Esophagus squamous epithelium (tissue), 5 donors: ENCODE data around the gene SOX15. TPM values are rescaled to one million over a fixed set of nuclear protein-coding genes. Genes with fewer than 3 reads are reported as not detected.

ENCODE experiments used
- DNase-seq: peaks from one replicate; lab custom pipeline; 2025; lab: John Stamatoyannopoulos, UW
- H3K27ac ChIP-seq, 4 donors: fragments of 200-600 bp; sonication (generic); one replicate each; pipeline ENCODE4 v1.5.1; 2016 to 2019; ENCODE audit warnings: mild to moderate bottlenecking in 1 of 4
- H3K27me3 ChIP-seq, 4 donors: fragments of 200-600 bp; sonication (generic); 1 replicate in 3 of 4; 2 replicates in 1 of 4; pipeline versions ENCODE4 v1.5.1 to v1.6.0; 2017 to 2021; ENCODE audit warnings: antibody characterized with exemption in 1 of 4
- H3K36me3 ChIP-seq, 3 donors: fragments of 200-600 bp; sonication (generic); one replicate each; pipeline ENCODE4 v1.5.1; 2016 to 2019
- H3K4me1 ChIP-seq, 3 donors: fragments of 200-600 bp; sonication (generic); one replicate each; pipeline ENCODE4 v1.5.1; 2017 to 2019
- H3K4me3 ChIP-seq, 4 donors: fragments of 200-600 bp; sonication (generic); 1 replicate in 3 of 4; 2 replicates in 1 of 4; pipeline ENCODE4 v1.5.1; 2016 to 2019; ENCODE audit warnings: mild to moderate bottlenecking in 2 of 4, moderate library complexity in 1 of 4
- H3K9me3 ChIP-seq, 3 donors: fragments of 200-600 bp; sonication (generic); one replicate each; pipeline ENCODE4 v1.5.1; 2016 to 2019
- CTCF ChIP-seq, 6 experiments: fragments of 450-650 bp in 4 of 6; fragments of 200-600 bp in 2 of 6; sonication (generic) in 2 of 6; IDR thresholded peaks; one replicate each; pipeline ENCODE4 v1.5.1; 2016 to 2019; ENCODE audit warnings: antibody characterized with exemption in 6 of 6, mild to moderate bottlenecking in 4 of 6, moderate library complexity in 4 of 6
- POLR2A ChIP-seq, 4 donors: fragments of 450-650 bp; IDR thresholded peaks; one replicate each; pipeline ENCODE4 v1.6.1; 2017; ENCODE audit warnings: antibody characterized with exemption in 4 of 4, mild to moderate bottlenecking in 4 of 4, moderate library complexity in 3 of 4
- WGBS, 2 donors: methylation state at CpG; one replicate each; pipeline ENCODE4 v1.1.5; 2018; 5-methylcytosine and 5-hydroxymethylcytosine counted together
- intact Hi-C: fragments of 100-400 bp; cut with DNase I; formaldehyde crosslinking; loops from one replicate; pipeline ENCODE4 v1.15.0; 2022
- total RNA-seq, 4 donors: library from RNA; depleted of rRNA; stranded (reverse); fragments of >200 nt; gene quantifications; one replicate each; pipeline ENCODE4 v1.1.0, GENCODE V29; 2016
- donor health status: DM: yes; HTN: yes; CAD: no.

The SOX15 gene
- total RNA-seq, 4 donors from 2014 or later: 89.1 to 127 (median 103) TPM

- WGBS, 2 donors: 30 to 57% methylated on average over 7 to 8 of the region's 30 CpGs
- Histone ChIP-seq H3K9me3 (no peaks in the 10 kb centered on the region), H3K4me3 (peak overlapping the region; percentile 64 to 76 (median 68)), H3K4me1 (peaks cover 32 to 76% (median 40%) of the 10 kb centered on the region in 3 donors), H3K36me3 (peaks cover 27 to 59% (median 32%) of the 10 kb centered on the region in 3 donors), H3K27me3 (no peaks in the 10 kb centered on the region), H3K27ac (peak overlapping the region; percentile 90 to 96 (median 96))
- no peak for DNase-seq
- intact Hi-C loops: no loop called here
- TF ChIP-seq CTCF (IDR thresholded peaks at IDR 0.05): no peak
- no peak for TF ChIP-seq POLR2A (IDR thresholded peaks at IDR 0.05)
Measured at GRCh38 chr17:7588553-7589203, 1.2 kb downstream of the SOX15 start.

- TF ChIP-seq POLR2A (IDR thresholded peaks at IDR 0.05): peak in 1 of 4 donors; percentile 49
- TF ChIP-seq CTCF (IDR thresholded peaks at IDR 0.05): no peak
- H3K27me3 ChIP-seq: no peaks in the 10 kb centered on the region
- peak overlapping the region; percentile 64 to 76 (median 68) for H3K4me3 ChIP-seq
- H3K36me3 ChIP-seq: peaks cover 17 to 49% (median 21%) of the 10 kb centered on the region in 3 donors
- DNase-seq: no peak
- intact Hi-C loops: no loop called here
- H3K4me1 ChIP-seq: peaks cover 40 to 85% (median 48%) of the 10 kb centered on the region in 3 donors
- WGBS, 2 donors: 38 to 58% methylated on average over 6 to 9 of the region's 12 CpGs
- no peaks in the 10 kb centered on the region for H3K9me3 ChIP-seq
- H3K27ac ChIP-seq: peak overlapping the region; percentile 90 to 96 (median 96)
Measured at GRCh38 chr17:7587420-7588151, 2.3 kb downstream of the SOX15 start.

- Histone ChIP-seq H3K4me1 (peaks cover 47 to 93% (median 56%) of the 10 kb centered on the region in 3 donors), H3K27ac (peak overlapping the region; percentile 90 to 96 (median 96)), H3K27me3 (no peaks in the 10 kb centered on the region), H3K4me3 (peak overlapping the region in 3 of 4 donors; percentile 64 to 76 (median 69)), H3K9me3 (no peaks in the 10 kb centered on the region), H3K36me3 (peaks cover 10 to 49% (median 16%) of the 10 kb centered on the region in 3 donors)
- peak in 5 of 6 experiments; percentile 30 to 72 (median 52) for TF ChIP-seq CTCF (IDR thresholded peaks at IDR 0.05)
- no peak for TF ChIP-seq POLR2A (IDR thresholded peaks at IDR 0.05)
- no peak for DNase-seq
- intact Hi-C loops: no loop called here
- 38 to 54% methylated on average over 6 to 8 of the region's 9 CpGs for WGBS, 2 donors
Measured at GRCh38 chr17:7586673-7587419, 3.0 kb downstream of the SOX15 start.

GRCh38 chr17:7583253-7584109 is 6.4 kb downstream of the SOX15 start, which contains the start of gene MPDU1:
Gene MPDU1 (plus strand): TSS chr17:7583852. CDS start chr17:7583863, 11 bp downstream.
- intact Hi-C loops: no loop called here

More at GRCh38 chr17:7583253-7584109, 6.4 kb downstream of the SOX15 start, which contains the start of gene MPDU1:
- TF ChIP-seq POLR2A (IDR thresholded peaks at IDR 0.05): peak in 3 of 4 donors; percentile 9 to 80 (median 60)
- peak in 1 of 6 experiments; percentile 26 for TF ChIP-seq CTCF (IDR thresholded peaks at IDR 0.05)
- Histone ChIP-seq H3K27ac (peak within 1 kb of the TSS; percentile 94 to 97 (median 96)), H3K4me3 (peak within 1 kb of the TSS; percentile 45 to 80 (median 63)), H3K27me3 (no peaks in the 10 kb centered on the region), H3K4me1 (peaks cover 61 to 95% (median 75%) of the 10 kb centered on the region in 3 donors), H3K9me3 (no peaks in the 10 kb centered on the region), H3K36me3 (peaks cover 6 to 45% (median 8%) of the 10 kb centered on the region in 3 donors)
- 0 to 14% methylated on average over 22 to 40 of the region's 69 CpGs for WGBS, 2 donors
- DNase-seq: peak; percentile 71
